Natural killer cell (primary cell): ENCODE results near the gene ZNRF3. TPM values are rescaled to one million over a fixed set of nuclear protein-coding genes. Genes with fewer than 3 reads are reported as not detected.
"Not testable (repeated sequence)": the region's sequence is repeated elsewhere in the genome, so short reads cannot be mapped to it uniquely, and the experiment has no call there.

Experiments used
- ATAC-seq, 3 donors: fragments of 150-1000 bp in 2 of 3; fragments of 200-7000 bp in 1 of 3; cut with Tn5 transposase; 1 replicate in 1 of 3; 2 replicates in 2 of 3; pipeline ENCODE4 v1.10.0; 2021; ENCODE audit warnings: mild to moderate bottlenecking in 2 of 3, moderate library complexity in 2 of 3
- DNase-seq, 2 donors: peaks; one replicate each; pipeline versions ENCODE4 v3.0.0 to v3.0.0-alpha.2; 2013 to 2021; ENCODE audit warnings: mixed read lengths in 1 of 2
- H3K27ac ChIP-seq: one replicate; pipeline ENCODE4 v1.5.1; 2013; ENCODE audit warnings: mild to moderate bottlenecking, low read length
- H3K27me3 ChIP-seq: one replicate; pipeline ENCODE4 v1.6.1; 2013; ENCODE audit warnings: low read length; ENCODE audit not compliant: control insufficient read depth, insufficient read depth
- H3K36me3 ChIP-seq: one replicate; pipeline ENCODE4 v1.6.1; 2013; ENCODE audit warnings: low read length; ENCODE audit not compliant: control insufficient read depth, insufficient read depth
- H3K4me1 ChIP-seq: one replicate; pipeline ENCODE4 v1.6.1; 2013; ENCODE audit warnings: low read length; ENCODE audit not compliant: control insufficient read depth, insufficient read depth
- H3K4me3 ChIP-seq: one replicate; pipeline ENCODE4 v1.5.1; 2013; ENCODE audit warnings: low read length
- H3K9me3 ChIP-seq: one replicate; pipeline ENCODE4 v1.6.1; 2013; ENCODE audit warnings: low read length; ENCODE audit not compliant: control insufficient read depth, insufficient read depth
- H3K27ac Mint-ChIP-seq, 2 donors: one replicate each; pipeline ENCODE4 v1.8.0; 2022; ENCODE audit warnings: mild to moderate bottlenecking in 2 of 2, mixed read lengths in 2 of 2, moderate library complexity in 1 of 2
- H3K27me3 Mint-ChIP-seq, 2 donors: one replicate each; pipeline ENCODE4 v1.8.0; 2022; ENCODE audit warnings: low read depth in 2 of 2, mixed read lengths in 2 of 2
- H3K36me3 Mint-ChIP-seq: one replicate; pipeline ENCODE4 v1.8.0; 2022; ENCODE audit warnings: mixed read lengths
- H3K4me1 Mint-ChIP-seq, 2 donors: one replicate each; pipeline ENCODE4 v1.8.0; 2022; ENCODE audit warnings: mixed read lengths in 2 of 2
- H3K4me3 Mint-ChIP-seq: one replicate; pipeline ENCODE4 v1.8.0; 2022; ENCODE audit warnings: mild to moderate bottlenecking, moderate library complexity, mixed read lengths
- H3K9me3 Mint-ChIP-seq, 2 donors: one replicate each; pipeline ENCODE4 v1.8.0; 2022; ENCODE audit warnings: mixed read lengths in 2 of 2
- CTCF ChIP-seq: fragments of 200-600 bp; IDR thresholded peaks from one replicate; pipeline ENCODE4 v1.8.0; 2022; ENCODE audit warnings: antibody characterized with exemption
- WGBS: methylation state at CpG from one replicate; pipeline ENCODE4 v1.1.7; 2013; ENCODE audit warnings: missing lambda C conversion rate; ENCODE audit not compliant: insufficient coverage; 5-methylcytosine and 5-hydroxymethylcytosine counted together
- intact Hi-C: fragments of 100-400 bp; cut with micrococcal nuclease; formaldehyde crosslinking; loops from one replicate; pipeline ENCODE4 v1.14.2; 2022
- total RNA-seq, 4 donors: library from RNA; stranded (reverse); fragments of 120-200 nt in 1 of 4; gene quantifications; one replicate each; pipeline versions ENCODE4 v1.2.3 to v1.2.4, GENCODE V29; 2013 to 2022

The ZNRF3 gene
- total RNA-seq, 3 donors from 2014 or later (not counting 1 experiment from before 2014, with no cell fraction given) = 0.23 to 0.34 (median 0.33) TPM

- H3K27ac Mint-ChIP-seq = no peak overlapping the region
- no peak for TF ChIP-seq CTCF
- peak overlapping the region; percentile 70 for H3K4me3 Mint-ChIP-seq
- Histone ChIP-seq H3K27me3 (peaks cover 21% of the 10 kb centered on the region), H3K36me3 (no peaks in the 10 kb centered on the region), H3K27ac (no peak overlapping the region), H3K4me3 (no peak overlapping the region), H3K4me1 (peaks cover 16% of the 10 kb centered on the region), H3K9me3 (no peaks in the 10 kb centered on the region)
- peak; percentile 36 to 70 for DNase-seq
- H3K27me3 Mint-ChIP-seq = peaks cover 22% of the 10 kb centered on the region in 2 donors
- 10% methylated on average over 78 of the region's 78 CpGs for WGBS
- H3K36me3 Mint-ChIP-seq = no peaks in the 10 kb centered on the region
- H3K9me3 Mint-ChIP-seq = no peaks in the 10 kb centered on the region
- ATAC-seq = peak in 2 of 3 donors; percentile 0 to 14
- H3K4me1 Mint-ChIP-seq = peaks cover 18 to 22% of the 10 kb centered on the region in 2 donors
- intact Hi-C loops = loop anchor here (5.0 kb wide), 1 partner anchor 73 kb away; no protein-coding TSS in a partner anchor
Measured at GRCh38 chr22:28883917-28884746, 760 bp downstream of the ZNRF3 start.

DNA sequence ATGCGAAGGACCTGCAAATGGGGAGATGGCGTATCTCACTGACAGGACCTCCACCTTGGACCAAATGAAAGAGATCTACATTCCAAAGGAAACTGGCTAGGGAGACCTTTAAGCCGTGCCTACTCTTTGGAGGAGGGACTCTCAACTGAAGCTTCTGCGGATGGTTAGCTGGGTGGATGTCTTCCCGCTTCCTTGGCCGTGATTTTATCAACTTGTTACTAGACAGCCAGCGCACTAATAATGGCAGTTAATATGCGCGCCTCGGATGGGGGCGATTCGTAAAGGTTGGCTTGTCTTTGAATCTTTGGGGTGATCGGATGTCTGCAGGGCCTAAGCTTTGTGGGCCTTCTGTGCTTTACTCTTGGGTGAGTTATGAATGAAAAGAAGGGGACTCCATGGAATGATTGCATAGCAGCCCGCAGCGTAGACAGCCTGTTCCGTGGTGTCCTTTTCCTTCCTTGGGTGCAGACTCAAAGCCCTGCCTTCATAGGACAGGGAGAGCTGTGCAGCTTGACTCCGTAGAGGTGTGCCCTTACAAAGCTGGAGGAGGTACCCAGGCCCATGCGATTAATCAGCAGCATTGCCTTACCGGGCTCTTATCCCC is 1.5 kb downstream of the ZNRF3 start:
- Histone ChIP-seq H3K27me3 (peaks cover 21% of the 10 kb centered on the region), H3K36me3 (no peaks in the 10 kb centered on the region), H3K4me1 (peaks cover 16% of the 10 kb centered on the region), H3K4me3 (no peak overlapping the region), H3K9me3 (no peaks in the 10 kb centered on the region), H3K27ac (no peak overlapping the region)
- peaks cover 20 to 22% of the 10 kb centered on the region in 2 donors for H3K27me3 Mint-ChIP-seq
- intact Hi-C loops = loop anchor here (5.0 kb wide), 1 partner anchor 72 kb away; no protein-coding TSS in a partner anchor
- no peaks in the 10 kb centered on the region for H3K36me3 Mint-ChIP-seq
- ATAC-seq (no peak), DNase-seq (peak in 1 of 2 donors; percentile 9)
- peak overlapping the region; percentile 70 for H3K4me3 Mint-ChIP-seq
- WGBS = 97% methylated on average over 19 of the region's 19 CpGs
- no peaks in the 10 kb centered on the region for H3K9me3 Mint-ChIP-seq
- no peak overlapping the region for H3K27ac Mint-ChIP-seq
- no peak for TF ChIP-seq CTCF
- peaks cover 18 to 27% of the 10 kb centered on the region in 2 donors for H3K4me1 Mint-ChIP-seq

GRCh38 chr22:28885939-28886338 is 2.6 kb downstream of the ZNRF3 start:
- TF ChIP-seq CTCF = no peak
- H3K4me3 Mint-ChIP-seq = peak overlapping the region; percentile 52
- H3K36me3 Mint-ChIP-seq = no peaks in the 10 kb centered on the region
- H3K4me3 ChIP-seq = no peak overlapping the region
- intact Hi-C loops = no loop called here
- H3K4me1 ChIP-seq = peaks cover 16% of the 10 kb centered on the region
- H3K9me3 Mint-ChIP-seq = no peaks in the 10 kb centered on the region
- peaks cover 18 to 29% of the 10 kb centered on the region in 2 donors for H3K4me1 Mint-ChIP-seq
- H3K27ac ChIP-seq = no peak overlapping the region
- no peak overlapping the region for H3K27ac Mint-ChIP-seq
- ATAC-seq (no peak), DNase-seq (no peak)
- no peaks in the 10 kb centered on the region for H3K9me3 ChIP-seq
- peaks cover 22 to 23% of the 10 kb centered on the region in 2 donors for H3K27me3 Mint-ChIP-seq
- H3K27me3 ChIP-seq = peaks cover 21% of the 10 kb centered on the region
- 82% methylated on average over 3 of the region's 3 CpGs for WGBS
- H3K36me3 ChIP-seq = no peaks in the 10 kb centered on the region

GRCh38 chr22:28886679-28887078 is 3.3 kb downstream of the ZNRF3 start:
- WGBS = 90% methylated on average over 4 of the region's 4 CpGs
- peaks cover 23 to 27% of the 10 kb centered on the region in 2 donors for H3K27me3 Mint-ChIP-seq

More at GRCh38 chr22:28886679-28887078, 3.3 kb downstream of the ZNRF3 start:
- H3K9me3 Mint-ChIP-seq, H3K27ac ChIP-seq, H3K9me3 ChIP-seq, intact Hi-C loops, H3K4me3 Mint-ChIP-seq, H3K4me3 ChIP-seq, H3K27ac Mint-ChIP-seq, H3K36me3 Mint-ChIP-seq, DNase-seq, ATAC-seq, H3K36me3 ChIP-seq: not testable (repeated sequence)
- H3K4me1 Mint-ChIP-seq = peaks cover 18 to 29% of the 10 kb centered on the region in 2 donors
- H3K4me1 ChIP-seq = peaks cover 16% of the 10 kb centered on the region
- peaks cover 21% of the 10 kb centered on the region for H3K27me3 ChIP-seq
